Measurements from ENCODE around the gene GPBAR1. TPM values are rescaled to one million over a fixed set of nuclear protein-coding genes. Genes with fewer than 3 reads are reported as not detected.

The GPBAR1 gene
- total and polyA plus RNA-seq, 2 donors (not counting 1 experiment from before 2014, with no cell fraction given): 0.66 to 0.81 TPM

GRCh38 chr2:218261423-218262236 lies 815 bp downstream of the GPBAR1 start:
- intact Hi-C loops (cut with micrococcal nuclease): no loop called here
- ChIA-PET POLR2A (no interaction called here), CTCF (interaction anchor here (2.2 kb wide), 1 partner anchor 11 kb away, joined by 8 read pairs; no protein-coding TSS in a partner anchor)
- Histone ChIP-seq H3K4me3 (ENCODE audit: control extremely low read depth in 1 of 5, extremely low read depth in 1 of 5, insufficient read depth in 1 of 5, low read depth in 2 of 5, low read length in 4 of 5) (no peak overlapping the region), H3K36me3 (replicated peaks in 1 of 2; ENCODE audit: control extremely low read depth in 1 of 2, control insufficient read depth in 1 of 2, extremely low read depth in 1 of 2, insufficient read depth in 2 of 2, low read length in 1 of 2) (peaks cover 0 to 43% of the 10 kb centered on the region in 2 experiments), H3K79me2 (ENCODE audit: control insufficient read depth, insufficient read depth, low read length) (peaks cover 20% of the 10 kb centered on the region), H3K27ac (ENCODE audit: low read length in 2 of 2) (peak overlapping the region; percentile 8 to 25), H4K20me1 (ENCODE audit: control insufficient read depth, insufficient read depth, low read length, poor library complexity, severe bottlenecking) (peaks cover 40% of the 10 kb centered on the region), H3K4me1 (ENCODE audit: control insufficient read depth in 2 of 2, insufficient read depth in 2 of 2, low read length in 2 of 2) (peaks cover 48 to 68% of the 10 kb centered on the region in 2 donors), H3K9me3 (ENCODE audit: control extremely low read depth in 1 of 3, control insufficient read depth in 2 of 3, insufficient read depth in 1 of 3, low read length in 2 of 3) (no peaks in the 10 kb centered on the region), H3K4me2 (replicated peaks; ENCODE audit: low read depth, low read length, poor library complexity, severe bottlenecking) (peak overlapping the region; percentile 56), H3K27me3 (replicated peaks in 1 of 4; ENCODE audit: control extremely low read depth in 1 of 4, control insufficient read depth in 3 of 4, insufficient read depth in 4 of 4, low read length in 3 of 4) (no peaks in the 10 kb centered on the region), H2AFZ (ENCODE audit: insufficient read depth, low read depth, low read length, poor library complexity, severe bottlenecking) (no peak overlapping the region), H3K9ac (ENCODE audit: low read length) (no peak overlapping the region)
- Mint-ChIP-seq H3K4me3 (peak overlapping the region; percentile 71), H3K27ac (peak overlapping the region; percentile 92), H3K9me3 (ENCODE audit: insufficient read depth) (no peaks in the 10 kb centered on the region), H3K4me1 (peaks cover 66% of the 10 kb centered on the region), H3K27me3 (no peaks in the 10 kb centered on the region)
- 67% methylated on average over 3 of the region's 8 CpGs for WGBS (ENCODE audit: insufficient coverage)
- TF ChIP-seq CTCF (IDR thresholded peaks at IDR 0.05): no peak
- no peak for TF ChIP-seq EZH2 (IDR thresholded peaks at IDR 0.05; ENCODE audit: borderline replicate concordance, insufficient read depth, low read depth, low read length, poor library complexity, severe bottlenecking)
- no peak for ATAC-seq (ENCODE audit: low read depth)
- peak; percentile 59 for DNase-seq

- no peak overlapping the region for H3K27ac ChIP-seq (ENCODE audit: low read length in 2 of 2)
- no peaks in the 10 kb centered on the region for H3K27me3 ChIP-seq (replicated peaks in 1 of 4; ENCODE audit: control extremely low read depth in 1 of 4, control insufficient read depth in 3 of 4, insufficient read depth in 4 of 4, low read length in 3 of 4)
- TF ChIP-seq CTCF (IDR thresholded peaks at IDR 0.05): no peak
- TF ChIP-seq EZH2 (IDR thresholded peaks at IDR 0.05; ENCODE audit: borderline replicate concordance, insufficient read depth, low read depth, low read length, poor library complexity, severe bottlenecking): no peak
- CTCF ChIA-PET: interaction anchor here (2.2 kb wide), 1 partner anchor 10 kb away, joined by 8 read pairs; no protein-coding TSS in a partner anchor
- 93% methylated on average over 3 of the region's 6 CpGs for WGBS (ENCODE audit: insufficient coverage)
- H3K79me2 ChIP-seq (ENCODE audit: control insufficient read depth, insufficient read depth, low read length): peaks cover 24% of the 10 kb centered on the region
- intact Hi-C loops (cut with micrococcal nuclease): no loop called here
- H3K4me2 ChIP-seq (replicated peaks; ENCODE audit: low read depth, low read length, poor library complexity, severe bottlenecking): peak overlapping the region; percentile 56
- peaks cover 45 to 63% of the 10 kb centered on the region in 2 donors for H3K4me1 ChIP-seq (ENCODE audit: control insufficient read depth in 2 of 2, insufficient read depth in 2 of 2, low read length in 2 of 2)
- Mint-ChIP-seq H3K4me3 (no peak overlapping the region), H3K27ac (peak overlapping the region; percentile 67), H3K4me1 (peaks cover 62% of the 10 kb centered on the region), H3K9me3 (ENCODE audit: insufficient read depth) (no peaks in the 10 kb centered on the region), H3K27me3 (no peaks in the 10 kb centered on the region)
- ATAC-seq (ENCODE audit: low read depth): no peak
- DNase-seq: no peak
- H3K36me3 ChIP-seq (replicated peaks in 1 of 2; ENCODE audit: control extremely low read depth in 1 of 2, control insufficient read depth in 1 of 2, extremely low read depth in 1 of 2, insufficient read depth in 2 of 2, low read length in 1 of 2): peaks cover 0 to 46% of the 10 kb centered on the region in 2 experiments
- H3K4me3 ChIP-seq (ENCODE audit: control extremely low read depth in 1 of 5, extremely low read depth in 1 of 5, insufficient read depth in 1 of 5, low read depth in 2 of 5, low read length in 4 of 5): no peak overlapping the region
- POLR2A ChIA-PET: interaction anchor here (0.6 kb wide), 1 partner anchor 146 kb away, joined by 4 read pairs; no protein-coding TSS in a partner anchor
- H3K9ac ChIP-seq (ENCODE audit: low read length): no peak overlapping the region
- H2AFZ ChIP-seq (ENCODE audit: insufficient read depth, low read depth, low read length, poor library complexity, severe bottlenecking): no peak overlapping the region
- H4K20me1 ChIP-seq (ENCODE audit: control insufficient read depth, insufficient read depth, low read length, poor library complexity, severe bottlenecking): peaks cover 38% of the 10 kb centered on the region
- no peaks in the 10 kb centered on the region for H3K9me3 ChIP-seq (ENCODE audit: control extremely low read depth in 1 of 3, control insufficient read depth in 2 of 3, insufficient read depth in 1 of 3, low read length in 2 of 3)
Observed at GRCh38 chr2:218262237-218262600, 1.4 kb downstream of the GPBAR1 start.
